Esophagus squamous epithelium (tissue), 5 donors: ENCODE results near the gene CCM2. TPM values are rescaled to one million over a fixed set of nuclear protein-coding genes. Genes with fewer than 3 reads are reported as not detected.
"Not testable (repeated sequence)": the region's sequence is repeated elsewhere in the genome, so short reads cannot be mapped to it uniquely, and the experiment has no call there.

Experiments used
- DNase-seq: peaks from one replicate; lab custom pipeline; 2025; lab: John Stamatoyannopoulos, UW
- H3K27ac ChIP-seq, 4 donors: fragments of 200-600 bp; sonication (generic); one replicate each; pipeline ENCODE4 v1.5.1; 2016 to 2019; ENCODE audit warnings: mild to moderate bottlenecking in 1 of 4
- H3K27me3 ChIP-seq, 4 donors: fragments of 200-600 bp; sonication (generic); 1 replicate in 3 of 4; 2 replicates in 1 of 4; pipeline versions ENCODE4 v1.5.1 to v1.6.0; 2017 to 2021; ENCODE audit warnings: antibody characterized with exemption in 1 of 4
- H3K36me3 ChIP-seq, 3 donors: fragments of 200-600 bp; sonication (generic); one replicate each; pipeline ENCODE4 v1.5.1; 2016 to 2019
- H3K4me1 ChIP-seq, 3 donors: fragments of 200-600 bp; sonication (generic); one replicate each; pipeline ENCODE4 v1.5.1; 2017 to 2019
- H3K4me3 ChIP-seq, 4 donors: fragments of 200-600 bp; sonication (generic); 1 replicate in 3 of 4; 2 replicates in 1 of 4; pipeline ENCODE4 v1.5.1; 2016 to 2019; ENCODE audit warnings: mild to moderate bottlenecking in 2 of 4, moderate library complexity in 1 of 4
- H3K9me3 ChIP-seq, 3 donors: fragments of 200-600 bp; sonication (generic); one replicate each; pipeline ENCODE4 v1.5.1; 2016 to 2019
- POLR2A ChIP-seq, 4 donors: fragments of 450-650 bp; IDR thresholded peaks; one replicate each; pipeline ENCODE4 v1.6.1; 2017; ENCODE audit warnings: antibody characterized with exemption in 4 of 4, mild to moderate bottlenecking in 4 of 4, moderate library complexity in 3 of 4
- WGBS, 2 donors: methylation state at CpG; one replicate each; pipeline ENCODE4 v1.1.5; 2018; 5-methylcytosine and 5-hydroxymethylcytosine counted together
- intact Hi-C: fragments of 100-400 bp; cut with DNase I; formaldehyde crosslinking; loops from one replicate; pipeline ENCODE4 v1.15.0; 2022
- total RNA-seq, 4 donors: library from RNA; depleted of rRNA; stranded (reverse); fragments of >200 nt; gene quantifications; one replicate each; pipeline ENCODE4 v1.1.0, GENCODE V29; 2016
- TF ChIP-seq, protein P1 (sequence below), 6 experiments: fragments of 450-650 bp in 4 of 6; fragments of 200-600 bp in 2 of 6; sonication (generic) in 2 of 6; IDR thresholded peaks; one replicate each; pipeline ENCODE4 v1.5.1; 2016 to 2019; ENCODE audit warnings: antibody characterized with exemption in 6 of 6, mild to moderate bottlenecking in 4 of 6, moderate library complexity in 4 of 6
- donor health status: DM: yes; HTN: yes; CAD: no.

Gene CCM2
- total RNA-seq, 4 donors from 2014 or later, result 20.0 to 36.3 (median 24.9) TPM

DNA sequence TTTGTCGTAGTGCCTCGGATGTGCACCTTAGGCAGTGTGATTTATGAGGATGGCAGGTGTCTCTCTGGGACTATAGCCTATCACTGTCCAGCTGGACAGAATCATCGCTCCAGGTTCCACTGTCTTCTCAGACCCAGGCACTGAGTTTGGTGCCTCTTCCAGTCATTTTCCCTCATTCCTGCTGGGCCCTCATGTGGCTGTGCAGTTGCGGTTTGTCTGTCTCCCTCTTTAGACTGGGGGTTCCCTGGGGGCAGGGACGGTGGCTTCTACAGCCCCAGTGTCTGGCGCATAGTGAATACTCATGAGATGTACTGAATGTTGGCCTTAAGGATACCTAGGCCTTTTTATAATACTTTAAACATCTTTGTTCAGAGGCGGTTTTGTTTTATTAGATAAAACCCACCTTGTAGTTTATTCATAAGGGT, 28.9 kb downstream of the CCM2 start:
- Histone ChIP-seq H3K4me1 (peaks cover 9 to 73% (median 44%) of the 10 kb centered on the region in 3 donors), H3K27ac (no peak overlapping the region), H3K27me3 (no peaks in the 10 kb centered on the region), H3K9me3 (no peaks in the 10 kb centered on the region), H3K36me3 (peaks cover 0 to 22% (median 0%) of the 10 kb centered on the region in 3 donors), H3K4me3 (peak overlapping the region in 3 of 4 donors; percentile 30 to 57 (median 39))
- intact Hi-C loops, result no loop called here
- TF ChIP-seq POLR2A (IDR thresholded peaks at IDR 0.05), result no peak
- TF ChIP-seq, protein P1, sequence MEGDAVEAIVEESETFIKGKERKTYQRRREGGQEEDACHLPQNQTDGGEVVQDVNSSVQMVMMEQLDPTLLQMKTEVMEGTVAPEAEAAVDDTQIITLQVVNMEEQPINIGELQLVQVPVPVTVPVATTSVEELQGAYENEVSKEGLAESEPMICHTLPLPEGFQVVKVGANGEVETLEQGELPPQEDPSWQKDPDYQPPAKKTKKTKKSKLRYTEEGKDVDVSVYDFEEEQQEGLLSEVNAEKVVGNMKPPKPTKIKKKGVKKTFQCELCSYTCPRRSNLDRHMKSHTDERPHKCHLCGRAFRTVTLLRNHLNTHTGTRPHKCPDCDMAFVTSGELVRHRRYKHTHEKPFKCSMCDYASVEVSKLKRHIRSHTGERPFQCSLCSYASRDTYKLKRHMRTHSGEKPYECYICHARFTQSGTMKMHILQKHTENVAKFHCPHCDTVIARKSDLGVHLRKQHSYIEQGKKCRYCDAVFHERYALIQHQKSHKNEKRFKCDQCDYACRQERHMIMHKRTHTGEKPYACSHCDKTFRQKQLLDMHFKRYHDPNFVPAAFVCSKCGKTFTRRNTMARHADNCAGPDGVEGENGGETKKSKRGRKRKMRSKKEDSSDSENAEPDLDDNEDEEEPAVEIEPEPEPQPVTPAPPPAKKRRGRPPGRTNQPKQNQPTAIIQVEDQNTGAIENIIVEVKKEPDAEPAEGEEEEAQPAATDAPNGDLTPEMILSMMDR (IDR thresholded peaks at IDR 0.05), result no peak
- DNase-seq, result no peak
- WGBS, 2 donors, result 65 to 86% methylated on average over 7 of the region's 7 CpGs

DNA sequence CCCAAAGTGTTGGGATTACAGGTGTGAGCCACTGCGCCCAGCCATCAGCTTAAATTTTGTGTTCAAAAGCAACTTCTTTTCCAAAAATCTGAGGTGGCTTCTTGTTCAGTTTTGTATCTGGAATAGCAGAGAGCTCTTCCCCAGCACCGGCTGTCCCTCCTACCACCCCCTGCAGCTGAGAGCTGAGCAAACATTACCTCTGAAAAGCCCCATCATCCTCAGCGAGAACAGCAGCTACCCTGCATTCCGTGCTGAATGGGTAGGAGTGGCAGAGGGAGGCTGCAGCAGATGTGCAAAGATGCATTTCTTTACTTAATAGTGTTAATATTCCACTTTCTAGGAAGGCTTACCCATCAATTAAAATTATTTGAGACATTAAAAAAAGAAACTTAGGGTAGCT, 31.8 kb downstream of the CCM2 start:
- Histone ChIP-seq H3K4me1 (peaks cover 30 to 76% (median 47%) of the 10 kb centered on the region in 3 donors), H3K36me3 (peaks cover 0 to 20% (median 0%) of the 10 kb centered on the region in 3 donors), H3K9me3 (no peaks in the 10 kb centered on the region), H3K27ac (no peak overlapping the region), H3K4me3 (no peak overlapping the region), H3K27me3 (no peaks in the 10 kb centered on the region)
- TF ChIP-seq, protein P1 (IDR thresholded peaks at IDR 0.05), result no peak
- no peak for TF ChIP-seq POLR2A (IDR thresholded peaks at IDR 0.05)
- intact Hi-C loops, result no loop called here
- no peak for DNase-seq
- 72 to 75% methylated on average over 2 to 4 of the region's 4 CpGs for WGBS, 2 donors

DNA sequence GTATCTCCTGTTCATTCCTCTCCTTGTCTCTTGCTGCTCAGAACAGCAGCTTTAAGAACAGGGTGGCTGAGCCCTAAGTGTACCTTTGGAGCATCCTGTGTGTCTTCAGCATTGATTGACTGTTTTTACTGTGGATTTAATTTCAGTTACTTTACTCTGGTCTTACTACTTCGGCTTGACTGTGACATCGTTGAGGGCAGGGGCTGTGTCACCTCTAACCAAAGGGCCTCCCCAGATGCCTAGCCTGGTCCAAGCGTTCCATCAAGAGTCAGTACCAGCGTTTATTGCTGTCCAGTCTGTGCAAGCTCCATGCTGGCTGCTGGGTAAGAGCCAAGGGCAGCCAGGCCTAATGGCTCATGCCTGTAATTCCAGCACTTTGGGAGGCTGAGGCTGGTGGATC, 32.4 kb downstream of the CCM2 start:
- no peak overlapping the region for H3K27ac ChIP-seq
- intact Hi-C loops, result no loop called here
- 76 to 83% methylated on average over 4 of the region's 4 CpGs for WGBS, 2 donors
- H3K9me3 ChIP-seq, result no peaks in the 10 kb centered on the region
- DNase-seq, result no peak
- no peak overlapping the region for H3K4me3 ChIP-seq
- H3K36me3 ChIP-seq, result peaks cover 0 to 16% (median 0%) of the 10 kb centered on the region in 3 donors
- TF ChIP-seq POLR2A (IDR thresholded peaks at IDR 0.05), result no peak
- TF ChIP-seq, protein P1 (IDR thresholded peaks at IDR 0.05), result no peak
- no peaks in the 10 kb centered on the region for H3K27me3 ChIP-seq
- H3K4me1 ChIP-seq, result peaks cover 30 to 76% (median 41%) of the 10 kb centered on the region in 3 donors

DNA sequence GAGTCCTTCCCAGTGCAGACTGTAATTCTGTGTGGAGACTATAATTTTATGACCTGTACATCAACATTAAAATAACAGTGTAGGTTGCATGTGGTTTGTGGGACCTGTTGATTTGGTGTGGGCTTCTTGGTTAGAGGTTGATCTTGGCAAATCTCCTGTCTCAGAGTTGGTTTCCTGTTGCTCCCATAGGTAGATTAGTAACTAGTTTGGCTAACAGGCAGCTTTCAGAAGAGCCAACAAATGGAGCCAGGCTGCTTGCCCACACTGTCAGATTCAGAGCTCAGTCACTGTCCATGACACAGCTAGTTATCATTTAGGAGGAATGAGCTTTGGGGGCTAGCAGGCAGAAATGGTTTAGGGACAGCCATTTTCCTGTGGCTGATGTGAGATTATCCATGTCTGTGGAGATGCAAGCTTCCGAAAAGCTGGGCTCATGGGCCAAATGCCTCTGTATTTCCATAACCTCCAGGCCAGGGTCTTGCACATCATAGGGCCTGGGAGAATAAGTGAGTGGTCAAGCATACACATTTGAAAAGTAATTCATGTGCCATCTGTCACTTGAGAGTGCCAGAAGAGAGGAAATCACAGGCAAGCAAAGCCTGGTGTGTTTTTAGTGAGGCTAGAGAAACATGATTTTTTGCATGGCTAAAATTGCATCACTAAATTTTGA, 33.4 kb downstream of the CCM2 start:
- peak overlapping the region; percentile 21 to 73 (median 40) for H3K27ac ChIP-seq
- WGBS, 2 donors, result 22 to 33% methylated on average over 1 of the region's 1 CpG
- intact Hi-C loops, result no loop called here

DNA sequence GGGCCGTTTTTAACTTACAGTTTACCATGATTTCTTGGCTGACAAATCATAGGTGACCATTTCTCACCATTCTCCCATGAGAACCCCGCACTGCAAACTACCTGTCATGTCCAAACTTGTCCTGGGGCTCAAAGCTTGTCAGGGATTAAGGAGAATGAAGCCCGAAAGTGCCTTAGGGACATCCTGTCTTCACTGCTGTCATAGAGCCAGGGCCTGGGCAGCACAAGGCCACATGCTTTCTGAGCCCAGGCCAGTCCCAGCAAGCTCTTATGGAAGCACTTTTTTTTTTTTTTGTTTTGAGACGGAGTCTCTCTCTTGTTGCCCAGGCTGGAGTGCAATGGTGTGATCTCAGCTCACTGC, 33.9 kb downstream of the CCM2 start:
- intact Hi-C loops, result no loop called here
- Histone ChIP-seq H3K4me1 (peaks cover 30 to 74% (median 36%) of the 10 kb centered on the region in 3 donors), H3K27me3 (no peaks in the 10 kb centered on the region), H3K4me3 (no peak overlapping the region), H3K9me3 (no peaks in the 10 kb centered on the region), H3K36me3 (peaks cover 0 to 14% (median 0%) of the 10 kb centered on the region in 3 donors), H3K27ac (peak overlapping the region; percentile 3 to 73 (median 47))
- DNase-seq, result no peak
- WGBS, 2 donors, result 26 to 56% methylated on average over 4 of the region's 4 CpGs
- TF ChIP-seq POLR2A (IDR thresholded peaks at IDR 0.05), result no peak
- TF ChIP-seq, protein P1 (IDR thresholded peaks at IDR 0.05), result no peak

More for the DNA sequence above, 33.4 kb downstream of the CCM2 start:
- Histone ChIP-seq H3K4me1 (peaks cover 30 to 74% (median 36%) of the 10 kb centered on the region in 3 donors), H3K36me3 (peaks cover 0 to 14% (median 0%) of the 10 kb centered on the region in 3 donors), H3K4me3 (no peak overlapping the region), H3K9me3 (no peaks in the 10 kb centered on the region), H3K27me3 (no peaks in the 10 kb centered on the region)
- DNase-seq, result no peak
- TF ChIP-seq, protein P1 (IDR thresholded peaks at IDR 0.05), result no peak

DNA sequence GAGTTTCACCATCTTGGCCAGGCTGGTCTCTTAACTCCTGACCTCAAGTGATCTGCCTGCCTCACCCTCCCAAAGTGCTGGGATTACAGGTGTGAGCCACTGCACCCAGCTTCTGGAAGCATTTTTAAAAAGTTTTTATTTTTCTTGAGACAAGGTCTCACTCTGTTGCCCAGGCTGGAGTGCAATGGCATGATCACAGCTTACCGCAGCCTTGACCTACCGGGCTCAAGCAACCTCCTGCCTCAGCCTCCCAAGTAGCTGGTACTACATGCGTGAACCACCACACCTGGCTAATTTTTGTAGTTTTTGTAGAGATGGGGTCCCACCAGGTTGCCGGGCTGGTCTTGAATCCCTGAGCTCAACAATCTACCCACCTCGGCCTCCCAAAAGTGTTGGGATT, 34.7 kb downstream of the CCM2 start:
- H3K4me3 ChIP-seq, DNase-seq, H3K27me3 ChIP-seq, H3K9me3 ChIP-seq, intact Hi-C loops: not testable (repeated sequence)
- peak overlapping the region in 3 of 4 donors; percentile 3 to 73 (median 44) for H3K27ac ChIP-seq
- H3K4me1 ChIP-seq, result peaks cover 30 to 66% (median 36%) of the 10 kb centered on the region in 3 donors
- peaks cover 0 to 20% (median 8%) of the 10 kb centered on the region in 3 donors for H3K36me3 ChIP-seq
- WGBS, 2 donors, result 89 to 94% methylated on average over 5 of the region's 5 CpGs
